HEK293T (cell line): ENCODE data around the gene HNRNPU.

Experiments
- LEF1 ChIP-seq: fragments of 450-650 bp; IDR thresholded peaks from 2 replicates; pipeline ENCODE4 v1.6.1; 2017; ENCODE audit warnings: mild to moderate bottlenecking, borderline replicate concordance
- SP1 ChIP-seq: fragments of 450-650 bp; IDR thresholded peaks from 2 replicates; pipeline ENCODE4 v1.6.1; 2017

GRCh38 chr1:244860914-244861610 is 3.3 kb downstream of the HNRNPU start:
- TF ChIP-seq LEF1 (no peak), SP1 (no peak)
